ENCODE results near the gene IGF2BP3.

Gene IGF2BP3

GRCh38 chr7:23472556-23472955 is 2.3 kb upstream of the IGF2BP3 start:
- FAIRE-seq: no peak
- no peak for DNase-seq (ENCODE audit: insufficient read length, low spot score)

- DNase-seq (ENCODE audit: insufficient read length, low spot score) (no peak), FAIRE-seq (no peak)
Measured at GRCh38 chr7:23472046-23472445, 1.8 kb upstream of the IGF2BP3 start.

GRCh38 chr7:23471106-23471859 is 992 bp upstream of the IGF2BP3 start:
- FAIRE-seq (peak; percentile 65), DNase-seq (ENCODE audit: insufficient read length, low spot score) (peak; percentile 75)

- no peak for FAIRE-seq
- DNase-seq (ENCODE audit: insufficient read length, low spot score): no peak
Measured at GRCh38 chr7:23469961-23470250, 385 bp downstream of the IGF2BP3 start.

- no peak for DNase-seq (ENCODE audit: insufficient read length, low spot score)
- FAIRE-seq: no peak
Measured at GRCh38 chr7:23469150-23469960, 936 bp downstream of the IGF2BP3 start.

- DNase-seq (ENCODE audit: insufficient read length, low spot score) (no peak), FAIRE-seq (no peak)
Measured at GRCh38 chr7:23468526-23469149, 1.7 kb downstream of the IGF2BP3 start.

- DNase-seq (ENCODE audit: insufficient read length, low spot score): no peak
- FAIRE-seq: no peak
Measured at GRCh38 chr7:23467806-23468525, 2.3 kb downstream of the IGF2BP3 start.

- DNase-seq (ENCODE audit: insufficient read length, low spot score): no peak
- no peak for FAIRE-seq
Measured at GRCh38 chr7:23467291-23467805, 2.9 kb downstream of the IGF2BP3 start.

GRCh38 chr7:23462846-23463245 is 7.4 kb downstream of the IGF2BP3 start:
- FAIRE-seq (no peak), DNase-seq (ENCODE audit: insufficient read length, low spot score) (no peak)

GRCh38 chr7:23458044-23458443 is 12.2 kb downstream of the IGF2BP3 start:
- DNase-seq (ENCODE audit: insufficient read length, low spot score) (no peak), FAIRE-seq (no peak)

- no peak for FAIRE-seq
- no peak for DNase-seq (ENCODE audit: insufficient read length, low spot score)
Measured at GRCh38 chr7:23456093-23456492, 14.2 kb downstream of the IGF2BP3 start.

GRCh38 chr7:23454881-23455526 is 15.3 kb downstream of the IGF2BP3 start:
- FAIRE-seq (no peak), DNase-seq (ENCODE audit: insufficient read length, low spot score) (no peak)

GRCh38 chr7:23450518-23450917 is 19.8 kb downstream of the IGF2BP3 start:
- DNase-seq (ENCODE audit: insufficient read length, low spot score) (no peak), FAIRE-seq (no peak)

GRCh38 chr7:23449941-23450340 is 20.4 kb downstream of the IGF2BP3 start:
- DNase-seq (ENCODE audit: insufficient read length, low spot score) (no peak), FAIRE-seq (no peak)

- FAIRE-seq (no peak), DNase-seq (ENCODE audit: insufficient read length, low spot score) (no peak)
Measured at GRCh38 chr7:23445326-23445725, 25.0 kb downstream of the IGF2BP3 start.

- DNase-seq (ENCODE audit: insufficient read length, low spot score): no peak
- FAIRE-seq: no peak
Measured at GRCh38 chr7:23443974-23444373, 26.3 kb downstream of the IGF2BP3 start.

- DNase-seq (ENCODE audit: insufficient read length, low spot score) (no peak), FAIRE-seq (no peak)
Measured at GRCh38 chr7:23438171-23438570, 32.1 kb downstream of the IGF2BP3 start.

- DNase-seq (ENCODE audit: insufficient read length, low spot score): no peak
- FAIRE-seq: no peak
Measured at GRCh38 chr7:23434147-23434917, 36.0 kb downstream of the IGF2BP3 start.

GRCh38 chr7:23431702-23432199 is 38.5 kb downstream of the IGF2BP3 start:
- DNase-seq (ENCODE audit: insufficient read length, low spot score) (no peak), FAIRE-seq (no peak)

GRCh38 chr7:23430893-23431259 is 39.4 kb downstream of the IGF2BP3 start:
- FAIRE-seq (no peak), DNase-seq (ENCODE audit: insufficient read length, low spot score) (no peak)

Data from HTR-8/SVneo (cell line).